Retina (tissue), 1 donor: ENCODE data around the gene DIPK2B.

Experiments used
- DNase-seq: peaks from one replicate; pipeline ENCODE4 v3.0.0-alpha.2; 2016

Gene DIPK2B

GRCh38 chrX:45200741-45201234, at the start of gene DIPK2B:
Gene DIPK2B, minus strand, starts transcription at chrX:45200876. Its CDS starts 50 bp downstream, at chrX:45200826.
- no peak for DNase-seq

DNA sequence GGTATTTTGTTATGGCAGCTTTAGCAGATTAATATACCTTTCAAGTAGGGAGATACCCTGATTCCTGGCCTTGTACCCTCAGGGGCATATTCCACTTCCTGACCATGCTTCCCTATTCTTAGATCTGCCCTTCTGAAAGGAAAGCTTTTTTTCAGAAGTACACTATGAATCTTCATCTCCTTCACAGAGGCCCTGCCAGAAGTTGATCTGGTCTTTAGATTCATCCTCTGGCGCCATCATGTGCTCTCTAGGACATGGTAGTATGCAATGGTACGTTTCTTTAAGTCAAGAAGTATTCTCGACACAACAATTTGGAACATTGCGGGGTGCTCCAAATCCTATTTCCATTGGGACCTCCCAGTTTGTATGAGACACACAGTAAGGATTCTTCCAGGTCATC, 39.6 kb upstream of the DIPK2B start:
- DNase-seq = no peak

GRCh38 chrX:45238489-45238888, 37.8 kb upstream of the DIPK2B start:
- DNase-seq = no peak

- DNase-seq = no peak
Measured at GRCh38 chrX:45233531-45233930, 32.9 kb upstream of the DIPK2B start.

- DNase-seq = no peak
Measured at GRCh38 chrX:45232139-45232538, 31.5 kb upstream of the DIPK2B start.

DNA sequence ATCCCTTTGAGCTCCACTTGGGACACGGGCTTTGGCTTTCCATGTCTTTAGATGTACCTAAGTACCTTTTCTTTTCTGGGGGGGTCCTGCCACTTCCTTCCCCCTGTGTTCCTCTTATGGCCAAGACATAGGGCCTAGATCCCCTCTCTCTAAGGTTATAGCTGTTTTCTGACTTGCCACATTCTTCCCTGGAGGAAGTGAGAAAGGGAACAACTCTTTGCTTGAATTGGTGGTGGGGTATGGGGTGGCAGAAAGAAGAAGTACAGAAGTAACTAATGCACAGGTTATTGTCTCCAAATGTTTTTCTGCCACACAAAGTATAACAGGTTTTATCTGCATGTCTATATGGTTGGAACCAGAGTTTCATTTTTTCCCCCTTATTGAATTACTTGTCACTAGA, 29.7 kb upstream of the DIPK2B start:
- DNase-seq = no peak

- DNase-seq = no peak
Measured at GRCh38 chrX:45229348-45229747, 28.7 kb upstream of the DIPK2B start.

GRCh38 chrX:45228126-45228525, 27.4 kb upstream of the DIPK2B start:
- DNase-seq = no peak

DNA sequence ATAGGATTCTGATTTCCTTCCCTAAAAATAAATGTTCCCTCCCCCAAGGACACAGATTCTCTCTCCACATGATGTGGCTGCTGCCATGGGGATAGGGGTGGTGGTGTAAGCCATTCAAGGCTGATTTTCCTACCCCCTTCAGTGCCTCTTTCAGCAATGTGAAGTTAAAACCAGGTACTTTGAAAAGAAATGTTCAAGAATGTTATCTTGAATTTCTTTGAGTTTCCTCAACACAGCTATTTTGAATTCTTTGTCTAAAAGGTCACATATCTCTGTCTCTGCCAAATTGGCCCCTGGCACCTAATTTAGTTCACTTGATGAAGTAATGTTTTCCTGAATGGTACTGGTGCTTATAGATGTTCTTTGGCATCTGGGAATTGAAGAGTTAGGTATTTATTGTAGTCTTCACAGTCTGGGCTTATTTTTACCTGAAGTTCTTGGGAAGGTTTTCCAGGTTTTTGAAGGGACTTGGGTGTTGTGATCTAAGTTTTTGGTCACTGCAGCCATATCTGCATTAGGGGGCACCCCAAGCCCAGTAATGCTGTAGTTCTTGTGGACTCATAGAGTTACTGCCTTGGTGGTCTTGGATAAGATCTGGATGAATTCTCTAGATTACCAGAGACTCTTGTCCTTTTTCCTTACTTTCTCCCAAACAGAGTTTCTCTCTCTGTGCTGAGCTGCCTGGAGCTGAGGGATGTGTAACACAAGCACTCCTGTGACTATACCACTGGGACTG, 7.6 kb upstream of the DIPK2B start:
- no peak for DNase-seq

DNA sequence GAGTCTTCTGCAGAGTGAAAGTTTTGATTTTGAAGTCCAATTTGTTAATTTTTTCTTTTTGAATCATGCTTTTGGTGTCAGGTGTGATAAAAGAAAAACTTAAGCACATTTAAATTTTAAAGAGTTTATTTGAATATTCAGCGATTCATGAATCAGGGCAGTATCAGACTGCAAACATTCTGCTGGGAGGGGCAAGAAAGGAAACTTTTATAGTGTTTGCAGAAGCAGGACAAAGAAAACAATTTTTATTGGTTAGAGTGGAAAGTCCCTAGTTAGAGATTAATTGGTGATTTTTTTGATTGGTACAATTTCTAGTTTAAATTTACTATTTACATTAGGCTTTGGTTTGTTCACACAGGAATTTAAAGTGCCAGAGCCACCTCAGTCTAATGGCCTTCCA, 1.5 kb upstream of the DIPK2B start:
- DNase-seq = no peak

DNA sequence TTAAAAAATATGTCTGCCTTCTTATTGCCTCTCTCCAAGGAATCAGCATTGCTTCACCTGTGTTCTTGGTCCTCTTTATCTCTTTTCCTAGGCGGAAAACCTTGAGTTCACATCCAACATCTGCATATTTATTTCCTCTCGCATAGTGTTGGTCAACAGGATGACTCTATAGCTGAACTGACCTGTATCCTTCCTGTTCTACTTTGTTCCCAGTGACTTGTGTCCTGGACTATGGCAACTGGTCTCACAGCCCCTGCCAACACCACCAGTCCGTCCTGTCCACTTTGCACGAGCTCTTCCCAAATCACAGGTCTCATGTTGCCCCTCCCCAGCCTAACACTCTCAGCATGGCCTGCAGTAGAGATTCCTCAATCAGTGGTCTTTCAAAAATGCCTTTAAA, 2.0 kb downstream of the DIPK2B start:
- no peak for DNase-seq

GRCh38 chrX:45198301-45198700, 2.4 kb downstream of the DIPK2B start:
- DNase-seq = no peak

DNA sequence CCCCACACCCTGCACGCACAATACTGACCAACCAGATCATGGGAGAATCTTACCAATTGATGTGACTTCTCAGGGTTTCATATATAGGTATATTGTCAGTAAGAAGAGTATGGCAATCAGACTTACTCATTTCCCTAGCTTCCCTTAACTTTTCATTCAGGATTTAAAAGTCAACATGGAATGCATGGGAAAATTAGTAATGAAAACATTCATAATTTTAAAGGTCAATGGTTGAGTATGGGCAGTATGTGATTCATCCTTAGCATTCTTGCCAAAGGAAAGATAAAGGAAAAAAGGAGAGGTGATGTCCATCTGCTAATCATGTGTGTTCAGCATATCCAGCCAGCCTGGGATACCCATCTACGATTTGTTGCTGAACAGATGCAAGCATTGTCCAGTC, 4.0 kb downstream of the DIPK2B start:
- no peak for DNase-seq

DNA sequence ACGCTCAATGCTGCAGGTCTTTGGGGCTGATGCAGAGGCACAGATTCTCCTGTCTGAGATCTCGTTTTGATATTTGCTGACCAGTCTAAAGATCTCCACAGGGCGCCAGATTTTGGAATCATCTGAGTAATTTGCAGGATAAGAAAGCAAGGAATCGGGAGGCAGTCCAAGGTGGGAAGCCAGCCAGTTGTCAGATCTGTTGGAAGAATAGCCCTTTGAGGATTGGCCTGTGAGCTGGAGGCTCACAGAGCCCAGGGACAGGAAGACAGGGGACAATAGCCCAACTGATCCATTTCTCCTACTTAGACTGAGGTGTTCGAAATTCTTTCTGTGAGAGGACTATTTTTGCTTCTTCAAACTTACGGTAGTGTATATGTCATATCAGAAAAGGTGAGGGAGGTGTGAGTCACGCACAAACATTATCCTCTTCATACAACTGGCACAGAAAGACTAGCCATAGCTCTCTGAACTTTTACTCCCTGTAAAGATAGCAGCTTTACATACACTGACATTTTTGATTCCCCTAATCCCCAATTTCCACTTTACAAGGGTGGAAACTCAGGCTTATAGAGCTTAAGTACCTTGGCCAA, 8.8 kb downstream of the DIPK2B start:
- DNase-seq = no peak

GRCh38 chrX:45191383-45191782, 9.3 kb downstream of the DIPK2B start:
- no peak for DNase-seq

DNA sequence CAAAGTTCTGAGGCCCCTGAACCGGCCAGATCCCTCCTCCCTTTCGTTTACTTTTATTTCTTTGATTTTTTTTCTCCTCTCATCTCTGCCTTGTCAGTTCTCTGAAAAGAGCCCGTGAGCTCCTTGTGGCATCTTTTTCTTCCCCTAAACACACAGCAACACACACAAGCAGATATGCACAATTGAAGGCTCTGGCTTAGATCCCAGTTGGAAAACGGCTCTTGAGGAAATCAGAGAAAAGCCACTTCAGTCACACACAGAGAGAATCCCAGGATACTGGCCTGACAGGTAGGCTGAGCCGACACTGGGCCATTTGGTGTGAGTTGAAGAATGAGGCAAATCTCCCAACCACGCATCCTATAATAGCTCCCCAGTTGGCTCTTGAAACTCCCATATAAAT, 12.9 kb downstream of the DIPK2B start:
- DNase-seq = no peak

DNA sequence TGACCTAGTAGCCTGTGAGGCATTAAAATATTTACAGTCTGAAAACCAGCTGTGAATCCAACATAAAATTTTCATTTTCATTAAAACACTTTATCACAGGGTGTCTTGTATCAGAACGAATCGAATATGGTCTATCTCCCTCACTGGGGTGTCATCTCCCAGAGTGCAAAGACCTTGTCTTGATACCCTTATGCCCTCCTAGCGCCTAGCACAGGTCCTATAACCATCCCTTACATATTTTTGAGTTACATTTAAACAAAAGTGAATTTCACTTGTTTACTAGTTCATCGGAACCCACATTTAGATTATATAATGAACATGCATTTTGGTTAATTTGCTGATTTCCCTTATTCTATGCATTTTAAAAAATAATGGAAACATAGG, 14.0 kb downstream of the DIPK2B start:
- DNase-seq = no peak

DNA sequence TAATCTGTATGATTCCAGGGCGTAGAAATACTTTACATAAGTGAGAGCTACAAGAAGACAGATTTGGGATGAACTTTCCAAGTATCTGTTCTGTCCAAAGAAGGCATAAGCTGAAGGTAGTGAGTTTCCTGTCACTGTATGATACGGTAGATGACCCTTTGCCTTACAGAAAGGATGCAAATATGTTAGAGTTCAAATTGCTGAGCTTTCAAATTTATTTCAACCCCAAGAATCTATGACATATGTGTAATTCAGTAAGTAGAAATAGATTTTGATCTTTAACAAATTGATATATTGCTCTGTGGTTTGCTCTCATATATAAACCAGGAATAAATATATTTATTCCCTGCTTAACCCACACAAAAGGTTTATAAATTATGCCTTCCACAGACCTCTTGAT, 16.5 kb downstream of the DIPK2B start:
- no peak for DNase-seq

- DNase-seq = peak; percentile 22
Measured at GRCh38 chrX:45172890-45173289, 27.8 kb downstream of the DIPK2B start.

- DNase-seq = no peak
Measured at GRCh38 chrX:45166781-45167180, 33.9 kb downstream of the DIPK2B start.

DNA sequence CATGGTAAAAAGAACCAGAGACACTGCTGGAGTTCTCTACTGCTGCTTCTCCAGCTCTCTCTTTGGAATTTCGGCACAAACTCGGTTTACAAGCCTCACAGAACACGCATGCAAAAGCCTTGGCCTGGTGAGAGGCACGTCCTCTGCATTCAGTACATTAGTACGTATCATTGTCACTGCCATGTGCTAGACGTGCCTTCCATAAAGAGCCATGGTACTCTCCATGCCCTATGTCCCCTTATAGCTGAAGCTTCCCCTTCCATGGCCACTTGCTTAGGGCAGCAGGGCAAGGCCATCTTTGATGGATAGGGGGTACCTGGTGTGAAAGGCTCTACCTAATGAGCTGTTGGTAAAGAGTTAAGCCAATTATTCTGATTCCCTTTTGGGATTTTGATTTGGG, 35.0 kb downstream of the DIPK2B start:
- no peak for DNase-seq

GRCh38 chrX:45164995-45165394, 35.7 kb downstream of the DIPK2B start:
- no peak for DNase-seq

GRCh38 chrX:45164021-45164621, 36.6 kb downstream of the DIPK2B start:
- no peak for DNase-seq

DNA sequence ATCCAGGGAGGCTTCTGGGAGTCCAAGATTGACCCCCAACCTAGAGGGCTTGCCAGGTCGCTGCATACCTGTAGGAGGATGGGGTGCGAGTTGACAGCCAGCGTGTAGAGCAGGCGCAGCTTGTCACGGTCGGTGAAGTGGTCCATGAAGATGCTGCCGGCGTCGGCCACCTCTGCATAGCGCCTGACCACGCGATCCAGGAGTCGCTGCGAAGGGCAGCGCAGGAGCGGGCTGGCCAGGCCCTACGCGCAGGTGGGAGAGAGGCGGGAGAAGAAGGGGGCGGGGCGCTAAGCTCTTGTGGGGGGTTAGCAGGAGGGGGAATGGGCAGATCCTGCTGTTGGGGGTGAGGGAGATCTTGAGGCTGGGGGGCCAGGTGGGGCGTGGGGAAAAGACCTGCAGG, 43.0 kb downstream of the DIPK2B start:
- no peak for DNase-seq
